ENCODE measurements around the gene FSCN2.
A peak's percentile ranks its signal among the peaks of the same experiment; 100 is the strongest.
"Not testable (repeated sequence)": the region's sequence is repeated elsewhere in the genome, so short reads cannot be mapped to it uniquely, and the experiment has no call there.

Gene FSCN2

DNA sequence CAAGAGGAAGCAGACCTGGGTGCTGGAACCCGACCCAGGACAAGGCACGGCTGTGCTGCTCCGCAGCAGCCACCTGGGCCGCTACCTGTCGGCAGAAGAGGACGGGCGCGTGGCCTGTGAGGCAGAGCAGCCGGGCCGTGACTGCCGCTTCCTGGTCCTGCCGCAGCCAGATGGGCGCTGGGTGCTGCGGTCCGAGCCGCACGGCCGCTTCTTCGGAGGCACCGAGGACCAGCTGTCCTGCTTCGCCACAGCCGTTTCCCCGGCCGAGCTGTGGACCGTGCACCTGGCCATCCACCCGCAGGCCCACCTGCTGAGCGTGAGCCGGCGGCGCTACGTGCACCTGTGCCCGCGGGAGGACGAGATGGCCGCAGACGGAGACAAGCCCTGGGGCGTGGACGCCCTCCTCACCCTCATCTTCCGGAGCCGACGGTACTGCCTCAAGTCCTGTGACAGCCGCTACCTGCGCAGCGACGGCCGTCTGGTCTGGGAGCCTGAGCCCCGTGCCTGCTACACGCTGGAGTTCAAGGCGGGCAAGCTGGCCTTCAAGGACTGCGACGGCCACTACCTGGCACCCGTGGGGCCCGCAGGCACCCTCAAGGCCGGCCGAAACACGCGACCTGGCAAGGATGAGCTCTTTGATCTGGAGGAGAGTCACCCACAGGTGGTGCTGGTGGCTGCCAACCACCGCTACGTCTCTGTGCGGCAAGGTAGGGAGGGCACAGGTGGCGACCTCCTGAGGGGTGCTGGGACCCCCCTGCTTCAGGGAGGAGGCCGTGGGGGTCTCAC, 667 bp downstream of the FSCN2 start:
- no peak for DNase-seq (ENCODE audit: low spot score)

DNA sequence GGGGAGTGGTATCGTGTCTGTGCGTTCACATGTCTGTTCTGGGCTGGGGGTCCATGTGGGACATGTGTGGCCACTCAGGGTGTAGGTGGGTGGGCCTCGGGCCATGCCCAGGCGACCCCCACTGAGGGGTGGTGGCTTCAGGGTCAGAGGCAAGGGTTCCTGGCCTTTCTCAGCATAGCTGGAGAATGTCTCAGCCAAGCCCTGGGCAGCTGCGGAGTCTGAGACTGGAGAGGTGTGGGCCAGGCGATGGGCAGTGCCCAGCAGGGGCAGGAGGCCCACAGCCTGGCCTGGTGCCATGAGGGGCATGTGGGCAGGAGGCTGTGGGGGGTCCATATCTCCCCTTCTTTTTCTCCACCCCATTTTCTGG, 1.2 kb downstream of the FSCN2 start:
- no peak for DNase-seq (ENCODE audit: low spot score)

DNA sequence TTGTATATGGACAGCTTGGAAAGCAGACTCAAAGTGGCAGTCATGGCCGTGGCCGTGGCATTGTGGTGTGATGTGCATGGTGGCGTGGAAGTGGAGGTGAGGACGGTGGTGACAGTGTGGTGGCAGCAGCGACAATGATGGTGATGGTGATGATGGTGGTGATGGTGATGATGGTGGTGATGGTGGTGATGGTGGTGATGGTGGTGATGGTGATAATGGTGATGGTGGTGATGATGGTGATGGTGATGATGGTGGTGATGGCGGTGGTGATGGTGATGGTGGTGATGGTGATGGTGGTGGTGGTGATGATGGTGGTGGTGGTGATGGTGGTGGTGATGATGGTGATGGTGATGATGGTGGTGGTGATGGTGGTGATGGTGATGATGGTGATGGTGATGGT, 2.8 kb downstream of the FSCN2 start:
- DNase-seq (ENCODE audit: low spot score) = not testable (repeated sequence)

DNA sequence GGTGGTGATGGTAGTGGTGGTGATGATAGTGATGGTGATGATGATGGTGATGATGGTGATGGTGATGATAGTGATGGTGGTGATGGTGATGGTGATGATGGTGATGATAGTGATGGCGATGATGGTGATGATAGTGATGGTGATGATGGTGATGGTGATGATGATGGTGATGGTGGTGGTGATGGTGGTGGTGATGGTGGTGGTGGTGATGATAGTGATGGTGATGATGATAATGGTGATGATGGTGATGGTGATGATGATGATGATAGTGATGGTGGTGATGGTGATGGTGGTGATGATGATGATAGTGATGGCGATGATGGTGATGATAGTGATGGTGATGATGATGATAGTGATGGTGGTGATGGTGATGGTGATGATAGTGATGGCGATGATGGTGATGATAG, 3.8 kb downstream of the FSCN2 start:
- not testable (repeated sequence) for DNase-seq (ENCODE audit: low spot score)

DNA sequence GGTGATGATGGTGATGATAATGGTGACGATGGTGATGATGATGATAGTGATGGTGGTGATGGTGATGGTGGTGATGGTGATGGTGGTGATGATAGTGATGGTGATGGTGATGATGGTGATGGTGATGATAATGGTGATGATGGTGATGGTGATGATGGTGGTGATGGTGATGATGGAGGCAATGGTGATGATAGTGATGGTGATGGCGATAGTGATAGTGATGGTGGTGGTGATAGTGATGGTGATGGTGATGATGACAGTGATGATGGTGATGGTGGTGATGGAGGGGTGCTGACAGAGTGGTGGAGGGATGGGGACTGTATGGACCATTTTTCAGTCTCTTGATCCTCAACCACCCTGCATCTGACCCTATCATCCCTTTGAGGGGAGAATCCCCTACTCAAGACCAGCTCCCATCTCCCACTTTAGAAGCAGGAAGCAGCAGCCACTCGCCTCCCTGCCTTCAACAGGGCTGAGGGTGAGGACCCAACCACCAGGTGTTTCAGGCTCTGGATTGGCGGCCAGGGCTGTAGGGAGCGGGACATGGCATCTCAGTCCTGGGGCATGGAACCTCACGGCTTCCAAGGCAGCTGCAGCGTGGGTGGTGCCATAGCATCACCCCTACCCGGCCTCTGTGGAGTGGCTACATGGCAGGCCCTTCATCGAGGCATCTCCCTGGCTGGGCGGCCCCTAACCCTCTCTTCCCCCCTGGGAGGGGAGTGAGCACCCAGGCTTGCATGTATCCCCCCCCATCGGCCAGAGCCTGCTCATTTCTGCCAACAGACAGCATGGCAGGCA, 4.5 kb downstream of the FSCN2 start:
- DNase-seq (ENCODE audit: low spot score) = no peak

DNA sequence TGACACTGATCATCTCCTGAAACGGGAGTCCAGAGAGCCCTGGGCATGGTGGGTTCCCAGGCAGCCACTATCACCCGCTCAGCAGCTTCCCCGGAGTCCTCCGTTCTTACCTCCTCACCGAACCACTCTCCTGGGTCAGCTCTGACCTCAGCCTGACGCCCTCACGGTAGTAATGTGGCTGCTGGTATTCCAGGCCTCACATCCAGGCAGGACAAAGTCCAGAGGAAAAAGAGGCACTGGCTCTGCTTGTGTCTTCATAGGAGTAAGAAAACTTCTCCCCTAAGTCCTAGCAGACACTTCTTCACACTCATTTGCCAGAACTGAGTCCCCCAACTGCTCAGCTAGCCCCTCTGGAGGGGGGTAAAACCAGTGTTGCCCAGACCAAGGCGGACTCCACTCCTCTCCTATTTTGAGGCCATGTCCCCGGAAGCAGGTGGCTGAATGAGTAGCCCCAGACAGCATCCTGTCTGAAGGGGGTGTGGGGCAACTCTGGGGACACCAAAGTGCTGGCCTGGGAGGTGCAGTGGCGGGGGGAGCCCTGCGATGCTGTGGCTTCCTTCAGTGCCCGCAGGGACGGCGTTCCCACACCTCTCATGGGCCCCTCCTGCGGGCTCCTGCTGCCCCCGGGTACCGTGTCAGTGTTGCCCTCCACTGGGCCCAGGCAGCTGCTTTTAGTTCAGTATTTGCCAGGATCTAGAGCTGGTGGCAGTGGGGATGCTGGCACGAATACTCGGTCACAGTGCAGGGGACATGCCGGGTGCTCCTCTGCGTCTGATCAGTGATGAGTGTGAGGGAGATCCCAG, 5.4 kb downstream of the FSCN2 start:
- no peak for DNase-seq (ENCODE audit: low spot score)

DNA sequence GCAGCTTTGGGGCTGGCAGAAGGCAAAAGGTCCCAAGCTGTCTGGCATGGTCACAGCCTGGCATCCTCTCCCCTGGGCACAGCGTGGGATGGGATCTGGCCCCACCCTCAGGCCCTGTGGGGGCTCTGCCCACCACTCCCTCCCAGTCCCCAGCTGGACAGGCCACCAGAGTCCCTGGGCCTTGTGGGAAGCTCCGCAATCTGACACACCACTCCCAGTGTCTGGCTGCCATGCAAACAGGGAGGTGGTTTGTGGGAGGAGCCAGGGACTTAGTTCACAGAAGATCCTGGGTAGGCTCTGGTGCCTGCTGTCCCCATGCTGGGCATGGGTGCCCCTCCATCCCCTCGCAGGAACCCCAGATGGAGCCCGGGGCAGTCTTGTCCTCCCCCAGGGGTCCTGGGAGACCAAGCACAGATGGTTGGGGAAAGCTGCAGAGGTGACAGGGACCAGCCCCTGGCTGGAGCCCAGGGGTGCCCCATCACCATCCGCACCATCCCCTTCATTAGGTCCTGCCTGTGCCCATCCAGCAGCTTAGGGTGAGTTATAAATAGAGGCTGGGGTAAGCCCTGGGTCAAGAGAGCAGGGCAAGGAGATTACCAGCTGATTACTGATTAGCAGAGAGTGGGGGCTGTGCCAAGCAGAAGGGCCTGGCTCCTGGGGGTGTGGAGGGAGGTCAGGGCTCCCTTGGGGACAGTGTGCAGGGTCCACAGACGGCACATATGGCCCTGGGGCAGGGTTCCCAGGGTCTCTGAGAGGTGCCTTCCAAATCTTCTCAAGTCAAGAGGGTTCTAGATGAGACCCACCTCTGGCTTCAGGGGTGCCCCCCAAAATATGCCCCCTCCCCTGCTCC, 6.2 kb downstream of the FSCN2 start:
- no peak for DNase-seq (ENCODE audit: low spot score)

DNA sequence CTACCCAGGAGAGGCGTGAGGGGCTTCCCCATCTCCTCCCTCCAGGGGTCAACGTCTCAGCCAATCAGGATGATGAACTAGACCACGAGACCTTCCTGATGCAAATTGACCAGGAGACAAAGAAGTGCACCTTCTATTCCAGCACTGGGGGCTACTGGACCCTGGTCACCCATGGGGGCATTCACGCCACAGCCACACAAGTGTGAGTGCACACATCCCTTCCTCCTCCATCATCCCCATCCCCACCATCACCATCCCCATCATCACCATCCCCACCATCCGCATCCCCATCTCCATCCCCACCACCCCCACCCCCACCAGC, 6.8 kb downstream of the FSCN2 start:
- DNase-seq (ENCODE audit: low spot score) = no peak

DNA sequence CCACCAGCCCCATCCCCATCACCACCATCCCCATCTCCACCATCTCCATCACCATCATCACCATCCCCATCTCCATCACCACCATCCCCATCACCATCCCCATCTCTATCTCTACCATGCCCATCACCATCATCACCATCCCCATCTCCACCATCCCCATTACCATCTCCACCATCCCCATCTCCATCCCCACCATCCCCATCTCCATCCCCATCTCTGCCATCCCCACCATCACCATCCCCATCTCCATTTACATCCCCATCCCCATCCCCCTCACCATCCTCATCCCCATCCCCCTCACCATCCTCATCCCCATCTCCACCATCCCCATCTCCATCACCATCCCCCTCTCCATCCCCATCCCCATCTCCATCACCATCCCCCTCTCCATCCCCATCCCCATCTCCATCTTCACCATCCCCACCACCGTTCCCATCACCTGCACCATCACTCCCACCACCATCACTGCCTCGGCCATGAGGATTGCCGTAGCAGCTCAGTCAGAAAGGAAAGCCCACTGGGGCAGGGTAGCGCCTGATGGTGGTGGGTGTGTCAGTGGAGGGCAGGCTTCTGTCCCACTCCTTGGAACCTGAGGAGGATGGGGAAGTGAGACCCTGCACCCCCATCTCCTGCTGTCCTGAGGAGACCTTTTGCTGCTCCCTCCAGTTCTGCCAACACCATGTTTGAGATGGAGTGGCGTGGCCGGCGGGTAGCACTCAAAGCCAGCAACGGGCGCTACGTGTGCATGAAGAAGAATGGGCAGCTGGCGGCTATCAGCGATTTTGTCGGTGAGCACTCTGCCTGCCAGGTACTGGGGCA, 7.5 kb downstream of the FSCN2 start:
- DNase-seq (ENCODE audit: low spot score) = no peak

DNA sequence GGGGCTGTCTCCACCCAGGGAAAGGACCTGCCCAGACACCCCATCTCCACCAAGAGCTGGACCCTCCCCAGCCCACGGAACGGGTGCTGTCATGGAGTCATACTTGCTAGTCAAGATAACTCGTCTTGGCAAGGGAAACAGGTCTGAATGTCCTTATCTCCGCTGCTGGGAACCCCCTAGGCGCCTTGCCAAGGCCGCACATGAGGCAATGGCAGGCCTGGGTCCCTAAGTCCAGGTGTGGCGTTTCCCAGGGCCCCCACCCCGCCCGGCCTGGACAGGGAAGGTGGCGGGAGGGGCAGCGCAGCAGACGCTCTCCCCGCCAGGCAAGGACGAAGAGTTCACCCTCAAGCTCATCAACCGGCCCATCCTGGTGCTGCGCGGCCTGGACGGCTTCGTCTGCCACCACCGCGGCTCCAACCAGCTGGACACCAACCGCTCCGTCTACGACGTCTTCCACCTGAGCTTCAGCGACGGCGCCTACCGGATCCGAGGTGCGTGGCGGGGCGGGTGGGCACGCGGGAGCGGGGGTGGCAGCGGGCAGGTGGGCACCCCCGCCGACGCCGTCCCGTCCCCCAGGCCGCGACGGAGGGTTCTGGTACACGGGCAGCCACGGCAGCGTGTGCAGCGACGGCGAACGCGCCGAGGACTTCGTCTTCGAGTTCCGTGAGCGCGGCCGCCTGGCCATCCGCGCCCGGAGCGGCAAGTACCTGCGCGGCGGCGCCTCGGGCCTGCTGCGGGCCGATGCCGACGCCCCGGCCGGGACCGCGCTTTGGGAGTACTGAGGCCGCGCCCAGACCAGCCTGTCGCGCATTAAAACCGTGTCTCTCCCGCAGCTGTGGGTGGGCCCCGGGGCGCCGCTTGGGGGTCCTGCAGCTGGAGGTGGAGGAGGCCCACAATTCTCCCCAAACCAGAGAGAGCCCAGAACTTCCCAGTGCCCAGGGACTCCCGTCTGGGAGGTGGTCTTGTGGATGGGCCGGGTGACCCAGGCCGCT, 8.4 kb downstream of the FSCN2 start:
- DNase-seq (ENCODE audit: low spot score) = no peak

DNA sequence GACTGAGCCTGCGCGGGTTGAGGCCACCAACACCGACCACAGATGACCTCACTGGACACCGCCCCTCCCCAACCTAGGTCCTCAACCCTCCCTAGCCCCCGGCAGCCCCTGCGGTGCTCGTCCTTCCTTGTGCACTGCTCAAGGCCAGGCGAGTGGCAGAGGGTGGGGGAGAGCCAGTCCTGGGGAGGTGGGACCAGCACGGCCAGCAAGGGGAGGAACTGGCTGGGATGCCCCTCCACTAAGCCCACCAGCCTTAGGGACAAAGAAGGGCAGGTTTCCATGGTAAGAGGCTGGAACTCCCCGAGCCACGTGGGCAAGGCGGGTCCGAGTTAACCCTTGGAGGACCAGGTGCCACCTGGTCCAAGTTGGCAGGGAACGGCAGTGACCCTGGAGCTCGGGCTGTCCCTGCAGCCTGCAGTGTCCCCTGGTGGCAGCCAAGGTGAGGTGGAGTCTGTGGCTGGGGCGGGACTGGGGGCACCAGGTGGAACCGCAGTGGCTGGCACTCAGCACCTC, 9.2 kb downstream of the FSCN2 start:
- DNase-seq (ENCODE audit: low spot score) = peak; percentile 89

DNA sequence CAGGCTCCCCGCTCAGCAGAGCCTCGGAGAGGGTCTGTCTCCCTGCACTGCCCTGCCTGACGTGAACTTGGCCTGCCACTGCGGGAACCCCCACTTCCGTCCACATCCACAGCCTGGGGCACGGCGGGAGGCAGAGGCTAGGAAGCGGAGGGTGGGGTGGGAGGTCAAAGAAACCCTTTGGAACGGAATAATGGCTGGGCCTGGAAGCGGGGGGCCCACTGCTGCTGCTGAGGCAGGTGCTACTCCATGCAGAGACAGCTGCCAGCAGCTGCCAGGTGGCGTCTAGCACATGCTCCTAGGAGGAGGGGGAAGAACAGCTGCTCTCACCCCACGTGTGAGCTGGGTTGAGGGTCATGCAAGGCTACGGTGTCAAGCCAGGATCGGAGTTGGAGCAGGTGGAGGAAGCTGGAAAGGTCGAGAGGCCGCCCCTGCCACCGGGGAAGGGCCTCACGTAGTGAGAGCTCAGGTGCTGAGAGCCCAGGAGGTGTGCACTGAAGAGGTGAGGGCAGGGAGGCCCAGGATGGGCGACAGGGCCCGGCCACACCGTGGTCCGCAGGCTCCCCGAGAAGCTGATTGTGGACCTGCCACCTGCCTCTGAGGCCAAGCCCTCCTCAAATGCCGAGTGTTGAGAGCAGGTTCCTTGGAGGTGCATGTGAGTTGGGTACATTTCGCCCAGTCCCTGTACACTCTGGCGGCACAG, 9.8 kb downstream of the FSCN2 start:
- peak; percentile 89 for DNase-seq (ENCODE audit: low spot score)

DNA sequence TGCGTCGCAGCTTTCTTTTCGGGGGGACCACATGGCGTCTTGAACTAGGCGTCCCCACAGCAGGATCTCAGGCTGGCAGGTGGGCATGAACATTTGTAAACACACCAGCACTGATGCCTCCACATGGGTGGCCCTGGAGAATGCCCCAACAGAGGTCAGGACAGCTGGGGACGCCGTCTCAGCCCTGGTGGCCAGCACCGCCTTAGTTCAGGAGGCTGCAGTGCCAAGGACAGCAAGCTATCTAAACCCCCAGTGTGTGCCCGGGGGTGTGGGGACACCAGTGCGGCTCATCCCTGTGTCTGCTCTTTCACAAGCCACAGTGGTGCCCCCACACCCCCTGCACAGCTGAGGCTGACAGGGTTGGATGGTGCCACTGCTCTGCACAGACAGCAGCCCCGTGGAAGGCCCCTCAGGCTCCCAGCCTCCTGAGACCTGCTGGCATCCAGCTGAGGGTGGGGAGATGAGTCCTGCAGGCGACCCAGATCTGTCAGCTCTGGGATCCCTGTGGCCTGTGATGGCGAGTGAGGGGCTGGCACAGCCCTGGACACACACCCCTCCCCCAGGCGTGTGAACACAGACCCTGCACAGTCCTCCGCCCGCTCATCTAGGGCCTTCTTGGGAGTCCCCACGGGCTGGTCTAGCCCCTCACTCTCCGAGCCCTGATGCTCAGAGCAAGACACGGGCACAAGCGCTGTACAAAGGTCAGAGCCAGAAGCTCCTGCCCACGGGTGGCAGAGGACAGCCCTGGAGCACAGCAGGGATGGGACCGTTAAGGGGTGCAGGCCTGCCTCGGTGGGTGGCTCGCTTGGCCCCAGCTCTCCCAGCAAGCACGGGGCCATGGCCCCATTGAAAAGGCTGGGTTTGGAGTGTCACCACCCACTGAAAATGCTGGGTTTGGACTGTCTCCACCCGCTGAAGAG, 10.7 kb downstream of the FSCN2 start:
- DNase-seq (ENCODE audit: low spot score) = no peak

DNA sequence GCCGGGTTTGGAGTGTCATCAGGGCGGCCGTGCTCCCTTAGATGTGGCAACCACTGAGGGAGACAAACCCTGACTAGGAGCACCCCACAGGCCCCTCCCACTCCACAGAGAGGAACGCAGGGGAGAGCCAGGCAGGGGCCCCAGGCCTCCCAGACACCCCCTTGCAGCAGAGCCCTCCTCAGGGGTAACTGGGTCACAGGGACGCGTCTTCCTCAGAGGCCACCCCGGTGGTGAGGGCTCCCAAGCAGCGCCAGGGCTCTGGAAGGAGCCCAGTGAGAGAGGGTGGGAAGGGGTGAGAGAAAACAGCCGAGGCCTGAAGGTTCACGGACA, 11.4 kb downstream of the FSCN2 start:
- DNase-seq (ENCODE audit: low spot score) = no peak

DNA sequence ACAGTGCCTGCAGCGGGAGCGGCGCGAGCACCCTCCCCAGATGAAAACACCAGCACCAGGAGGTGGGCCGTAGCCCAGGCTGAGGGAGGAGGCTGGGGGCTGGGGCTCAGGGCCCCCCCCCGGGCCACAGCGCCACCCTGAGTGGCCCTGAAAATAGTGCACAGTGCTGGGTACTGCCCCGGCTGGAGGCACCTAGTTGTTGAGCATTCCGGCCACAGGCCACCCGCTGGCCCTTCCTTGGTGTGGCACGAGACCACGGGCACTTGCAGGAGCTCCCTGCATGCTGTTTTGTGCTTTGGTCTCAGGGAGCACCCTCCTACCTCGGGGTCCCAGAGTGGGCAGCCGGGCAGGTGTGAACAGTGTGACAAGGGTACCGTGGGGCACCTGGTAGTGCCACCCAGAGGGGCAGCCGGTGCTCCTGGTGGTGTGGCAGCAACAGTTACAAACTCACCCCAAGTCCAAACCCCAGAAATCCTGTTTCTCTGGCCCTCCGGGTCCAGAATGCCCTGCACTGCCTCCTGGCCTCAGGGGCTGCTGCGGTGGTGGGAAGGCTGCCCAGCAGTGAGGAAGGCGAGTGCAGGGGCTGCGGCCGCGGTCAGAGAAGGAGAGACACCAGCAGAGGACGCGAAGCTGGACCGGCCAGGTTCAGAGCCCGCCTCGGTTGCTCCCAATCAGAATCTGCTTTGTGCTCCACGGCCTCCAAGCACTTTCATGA, 11.9 kb downstream of the FSCN2 start:
- DNase-seq (ENCODE audit: low spot score) = no peak

DNA sequence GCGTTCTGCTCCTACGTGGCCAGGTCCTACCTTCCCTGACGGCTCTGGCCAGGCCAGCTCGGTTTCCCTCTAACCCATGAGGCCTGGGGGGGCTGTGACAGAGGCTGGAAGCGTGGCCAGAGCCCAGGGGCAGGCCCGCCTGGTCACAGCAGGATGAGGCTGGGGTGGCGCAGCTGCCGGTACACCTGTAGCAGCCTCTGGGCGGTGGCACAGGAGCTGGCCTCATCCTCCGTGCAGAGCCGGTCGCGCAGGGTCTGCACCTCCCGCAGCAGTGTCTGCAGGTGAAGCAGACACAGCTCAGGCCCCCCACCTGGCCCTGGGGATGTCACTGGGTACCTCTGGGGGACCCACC, 12.5 kb downstream of the FSCN2 start:
- no peak for DNase-seq (ENCODE audit: low spot score)

DNA sequence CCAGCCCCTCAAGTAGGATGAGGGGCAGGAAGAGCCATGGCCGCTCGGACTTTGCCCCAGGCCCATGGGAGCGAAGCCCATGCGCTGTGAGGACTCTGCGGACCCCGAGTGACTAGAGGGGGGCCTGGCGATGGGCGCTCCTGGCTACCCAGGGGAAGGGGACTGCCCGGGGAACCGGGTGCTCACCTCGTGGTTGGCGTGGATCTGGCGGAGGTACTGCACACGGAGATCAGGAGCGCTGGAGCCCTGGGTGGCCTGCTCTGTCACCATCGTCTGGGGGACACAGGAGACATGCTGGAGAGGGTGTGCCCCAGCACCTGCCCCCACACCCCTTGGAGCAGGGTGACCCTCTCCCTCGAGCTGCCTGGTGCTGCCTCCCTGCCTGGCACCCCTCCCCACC, 12.9 kb downstream of the FSCN2 start:
- no peak for DNase-seq (ENCODE audit: low spot score)

Measured in D341Med (cell line).